Measurements from ENCODE around the gene REXO1. TPM values are rescaled to one million over a fixed set of nuclear protein-coding genes. Genes with fewer than 3 reads are reported as not detected.

The REXO1 gene
- total and polyA plus RNA-seq, 9 of the 15 experiments (the other 6 are each of a cell fraction or from before 2014, with no cell fraction given): 0.04 to 63.3 (median 15.8) TPM

DNA sequence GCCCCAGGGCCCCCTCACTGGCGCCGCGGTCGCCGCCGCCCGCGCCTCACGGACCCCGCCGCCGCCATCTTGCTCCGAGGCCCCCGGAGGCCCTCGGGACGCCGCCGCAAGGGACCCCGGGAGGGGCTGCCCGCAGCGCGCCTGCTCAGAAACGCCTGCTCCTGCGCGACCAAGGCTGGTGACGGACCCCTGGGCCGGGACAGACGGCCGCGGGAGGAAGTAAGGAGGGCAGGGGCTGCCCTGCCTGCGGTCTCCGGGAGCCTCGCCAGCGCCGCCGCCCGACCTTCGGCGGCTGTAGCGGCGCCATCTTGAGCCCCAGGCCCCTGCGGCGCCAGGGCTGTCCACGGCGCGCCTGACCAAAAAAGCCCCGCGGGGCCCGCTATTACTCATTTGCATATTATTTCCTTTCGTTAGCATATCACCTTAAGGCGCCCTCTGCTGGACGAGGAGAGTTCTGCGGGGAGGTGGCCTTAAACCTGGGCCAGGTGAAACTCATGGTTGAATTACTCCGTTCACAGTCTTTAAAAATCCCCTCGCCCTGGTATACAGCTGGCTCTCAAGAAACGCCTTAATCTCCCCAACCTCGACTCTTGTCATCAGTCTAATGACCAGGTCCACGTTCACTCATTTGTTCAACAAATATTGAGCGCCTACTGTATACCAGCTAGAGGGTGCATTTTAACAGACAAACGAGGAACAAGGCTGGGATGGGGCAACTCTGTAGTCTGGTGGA is at the start of gene REXO1 (continued):
- TF ChIP-seq, protein P1, sequence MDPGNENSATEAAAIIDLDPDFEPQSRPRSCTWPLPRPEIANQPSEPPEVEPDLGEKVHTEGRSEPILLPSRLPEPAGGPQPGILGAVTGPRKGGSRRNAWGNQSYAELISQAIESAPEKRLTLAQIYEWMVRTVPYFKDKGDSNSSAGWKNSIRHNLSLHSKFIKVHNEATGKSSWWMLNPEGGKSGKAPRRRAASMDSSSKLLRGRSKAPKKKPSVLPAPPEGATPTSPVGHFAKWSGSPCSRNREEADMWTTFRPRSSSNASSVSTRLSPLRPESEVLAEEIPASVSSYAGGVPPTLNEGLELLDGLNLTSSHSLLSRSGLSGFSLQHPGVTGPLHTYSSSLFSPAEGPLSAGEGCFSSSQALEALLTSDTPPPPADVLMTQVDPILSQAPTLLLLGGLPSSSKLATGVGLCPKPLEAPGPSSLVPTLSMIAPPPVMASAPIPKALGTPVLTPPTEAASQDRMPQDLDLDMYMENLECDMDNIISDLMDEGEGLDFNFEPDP (CRISPR knock-in tag; IDR thresholded peaks at IDR 0.05): 0 out of 2 replicates have a peak, but pooled peaks have one; percentile 48
- TF ChIP-seq SREBF2 (CRISPR knock-in tag; IDR thresholded peaks at IDR 0.05) (no peak), RFX1 (IDR thresholded peaks at IDR 0.05) (no peak), RBM34 (IDR thresholded peaks at IDR 0.05; ENCODE audit: borderline replicate concordance, insufficient read depth, low read length) (no peak), SIN3A (IDR thresholded peaks at IDR 0.05; ENCODE audit: borderline replicate concordance in 2 of 2, control insufficient read depth in 1 of 2, low read depth in 2 of 2, low read length in 2 of 2) (no peak), PCBP2 (IDR thresholded peaks at IDR 0.05; ENCODE audit: low read depth, low read length, poor library complexity, severe bottlenecking) (no peak), CTBP1 (IDR thresholded peaks at IDR 0.05; ENCODE audit: borderline replicate concordance) (peak; percentile 74), TBP (optimal IDR thresholded peaks at IDR 0.05; ENCODE audit: low read depth, low read length) (peak; percentile 94)
- TF ChIP-seq, protein P2, sequence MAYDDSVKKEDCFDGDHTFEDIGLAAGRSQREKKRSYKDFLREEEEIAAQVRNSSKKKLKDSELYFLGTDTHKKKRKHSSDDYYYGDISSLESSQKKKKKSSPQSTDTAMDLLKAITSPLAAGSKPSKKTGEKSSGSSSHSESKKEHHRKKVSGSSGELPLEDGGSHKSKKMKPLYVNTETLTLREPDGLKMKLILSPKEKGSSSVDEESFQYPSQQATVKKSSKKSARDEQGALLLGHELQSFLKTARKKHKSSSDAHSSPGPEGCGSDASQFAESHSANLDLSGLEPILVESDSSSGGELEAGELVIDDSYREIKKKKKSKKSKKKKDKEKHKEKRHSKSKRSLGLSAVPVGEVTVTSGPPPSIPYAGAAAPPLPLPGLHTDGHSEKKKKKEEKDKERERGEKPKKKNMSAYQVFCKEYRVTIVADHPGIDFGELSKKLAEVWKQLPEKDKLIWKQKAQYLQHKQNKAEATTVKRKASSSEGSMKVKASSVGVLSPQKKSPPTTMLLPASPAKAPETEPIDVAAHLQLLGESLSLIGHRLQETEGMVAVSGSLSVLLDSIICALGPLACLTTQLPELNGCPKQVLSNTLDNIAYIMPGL (CRISPR knock-in tag; IDR thresholded peaks at IDR 0.05): peak; percentile 83; the same call in 1 of the 2 replicates
- TF ChIP-seq, protein P3, sequence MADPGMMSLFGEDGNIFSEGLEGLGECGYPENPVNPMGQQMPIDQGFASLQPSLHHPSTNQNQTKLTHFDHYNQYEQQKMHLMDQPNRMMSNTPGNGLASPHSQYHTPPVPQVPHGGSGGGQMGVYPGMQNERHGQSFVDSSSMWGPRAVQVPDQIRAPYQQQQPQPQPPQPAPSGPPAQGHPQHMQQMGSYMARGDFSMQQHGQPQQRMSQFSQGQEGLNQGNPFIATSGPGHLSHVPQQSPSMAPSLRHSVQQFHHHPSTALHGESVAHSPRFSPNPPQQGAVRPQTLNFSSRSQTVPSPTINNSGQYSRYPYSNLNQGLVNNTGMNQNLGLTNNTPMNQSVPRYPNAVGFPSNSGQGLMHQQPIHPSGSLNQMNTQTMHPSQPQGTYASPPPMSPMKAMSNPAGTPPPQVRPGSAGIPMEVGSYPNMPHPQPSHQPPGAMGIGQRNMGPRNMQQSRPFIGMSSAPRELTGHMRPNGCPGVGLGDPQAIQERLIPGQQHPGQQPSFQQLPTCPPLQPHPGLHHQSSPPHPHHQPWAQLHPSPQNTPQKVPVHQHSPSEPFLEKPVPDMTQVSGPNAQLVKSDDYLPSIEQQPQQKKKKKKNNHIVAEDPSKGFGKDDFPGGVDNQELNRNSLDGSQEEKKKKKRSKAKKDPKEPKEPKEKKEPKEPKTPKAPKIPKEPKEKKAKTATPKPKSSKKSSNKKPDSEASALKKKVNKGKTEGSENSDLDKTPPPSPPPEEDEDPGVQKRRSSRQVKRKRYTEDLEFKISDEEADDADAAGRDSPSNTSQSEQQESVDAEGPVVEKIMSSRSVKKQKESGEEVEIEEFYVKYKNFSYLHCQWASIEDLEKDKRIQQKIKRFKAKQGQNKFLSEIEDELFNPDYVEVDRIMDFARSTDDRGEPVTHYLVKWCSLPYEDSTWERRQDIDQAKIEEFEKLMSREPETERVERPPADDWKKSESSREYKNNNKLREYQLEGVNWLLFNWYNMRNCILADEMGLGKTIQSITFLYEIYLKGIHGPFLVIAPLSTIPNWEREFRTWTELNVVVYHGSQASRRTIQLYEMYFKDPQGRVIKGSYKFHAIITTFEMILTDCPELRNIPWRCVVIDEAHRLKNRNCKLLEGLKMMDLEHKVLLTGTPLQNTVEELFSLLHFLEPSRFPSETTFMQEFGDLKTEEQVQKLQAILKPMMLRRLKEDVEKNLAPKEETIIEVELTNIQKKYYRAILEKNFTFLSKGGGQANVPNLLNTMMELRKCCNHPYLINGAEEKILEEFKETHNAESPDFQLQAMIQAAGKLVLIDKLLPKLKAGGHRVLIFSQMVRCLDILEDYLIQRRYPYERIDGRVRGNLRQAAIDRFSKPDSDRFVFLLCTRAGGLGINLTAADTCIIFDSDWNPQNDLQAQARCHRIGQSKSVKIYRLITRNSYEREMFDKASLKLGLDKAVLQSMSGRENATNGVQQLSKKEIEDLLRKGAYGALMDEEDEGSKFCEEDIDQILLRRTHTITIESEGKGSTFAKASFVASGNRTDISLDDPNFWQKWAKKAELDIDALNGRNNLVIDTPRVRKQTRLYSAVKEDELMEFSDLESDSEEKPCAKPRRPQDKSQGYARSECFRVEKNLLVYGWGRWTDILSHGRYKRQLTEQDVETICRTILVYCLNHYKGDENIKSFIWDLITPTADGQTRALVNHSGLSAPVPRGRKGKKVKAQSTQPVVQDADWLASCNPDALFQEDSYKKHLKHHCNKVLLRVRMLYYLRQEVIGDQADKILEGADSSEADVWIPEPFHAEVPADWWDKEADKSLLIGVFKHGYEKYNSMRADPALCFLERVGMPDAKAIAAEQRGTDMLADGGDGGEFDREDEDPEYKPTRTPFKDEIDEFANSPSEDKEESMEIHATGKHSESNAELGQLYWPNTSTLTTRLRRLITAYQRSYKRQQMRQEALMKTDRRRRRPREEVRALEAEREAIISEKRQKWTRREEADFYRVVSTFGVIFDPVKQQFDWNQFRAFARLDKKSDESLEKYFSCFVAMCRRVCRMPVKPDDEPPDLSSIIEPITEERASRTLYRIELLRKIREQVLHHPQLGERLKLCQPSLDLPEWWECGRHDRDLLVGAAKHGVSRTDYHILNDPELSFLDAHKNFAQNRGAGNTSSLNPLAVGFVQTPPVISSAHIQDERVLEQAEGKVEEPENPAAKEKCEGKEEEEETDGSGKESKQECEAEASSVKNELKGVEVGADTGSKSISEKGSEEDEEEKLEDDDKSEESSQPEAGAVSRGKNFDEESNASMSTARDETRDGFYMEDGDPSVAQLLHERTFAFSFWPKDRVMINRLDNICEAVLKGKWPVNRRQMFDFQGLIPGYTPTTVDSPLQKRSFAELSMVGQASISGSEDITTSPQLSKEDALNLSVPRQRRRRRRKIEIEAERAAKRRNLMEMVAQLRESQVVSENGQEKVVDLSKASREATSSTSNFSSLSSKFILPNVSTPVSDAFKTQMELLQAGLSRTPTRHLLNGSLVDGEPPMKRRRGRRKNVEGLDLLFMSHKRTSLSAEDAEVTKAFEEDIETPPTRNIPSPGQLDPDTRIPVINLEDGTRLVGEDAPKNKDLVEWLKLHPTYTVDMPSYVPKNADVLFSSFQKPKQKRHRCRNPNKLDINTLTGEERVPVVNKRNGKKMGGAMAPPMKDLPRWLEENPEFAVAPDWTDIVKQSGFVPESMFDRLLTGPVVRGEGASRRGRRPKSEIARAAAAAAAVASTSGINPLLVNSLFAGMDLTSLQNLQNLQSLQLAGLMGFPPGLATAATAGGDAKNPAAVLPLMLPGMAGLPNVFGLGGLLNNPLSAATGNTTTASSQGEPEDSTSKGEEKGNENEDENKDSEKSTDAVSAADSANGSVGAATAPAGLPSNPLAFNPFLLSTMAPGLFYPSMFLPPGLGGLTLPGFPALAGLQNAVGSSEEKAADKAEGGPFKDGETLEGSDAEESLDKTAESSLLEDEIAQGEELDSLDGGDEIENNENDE (IDR thresholded peaks at IDR 0.05; ENCODE audit: low read depth, low read length): no peak

All from K562 (cell line).